ENCODE results near the gene ARL13B.

The ARL13B gene

DNA sequence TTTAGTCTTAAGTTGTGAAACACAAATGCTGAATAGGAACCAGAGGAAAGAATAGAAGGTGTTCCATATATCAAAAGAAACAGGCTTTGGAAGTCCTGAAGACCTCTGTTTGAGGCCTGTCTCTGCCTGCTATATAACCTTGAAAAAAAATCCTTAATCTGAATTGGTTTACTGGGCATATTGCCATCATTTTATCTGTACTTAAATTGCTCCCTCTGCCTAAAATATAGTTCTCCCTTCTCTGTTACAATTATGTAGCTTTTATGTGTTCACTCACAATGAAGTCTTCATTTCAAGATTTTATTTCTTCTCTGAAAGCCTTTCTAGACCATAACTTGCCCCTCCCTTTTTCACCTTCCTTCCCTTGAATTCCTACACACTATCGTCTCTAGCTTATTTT, 21.2 kb downstream of the ARL13B start:
- Histone ChIP-seq H3K9ac (ENCODE audit: low read depth, low read length) (no peak overlapping the region), H3K36me3 (ENCODE audit: control insufficient read depth, insufficient read depth, low read length) (no peaks in the 10 kb centered on the region; the same call in 1 of the 2 replicates), H3K27ac (ENCODE audit: low read depth, low read length) (no peak overlapping the region)

DNA sequence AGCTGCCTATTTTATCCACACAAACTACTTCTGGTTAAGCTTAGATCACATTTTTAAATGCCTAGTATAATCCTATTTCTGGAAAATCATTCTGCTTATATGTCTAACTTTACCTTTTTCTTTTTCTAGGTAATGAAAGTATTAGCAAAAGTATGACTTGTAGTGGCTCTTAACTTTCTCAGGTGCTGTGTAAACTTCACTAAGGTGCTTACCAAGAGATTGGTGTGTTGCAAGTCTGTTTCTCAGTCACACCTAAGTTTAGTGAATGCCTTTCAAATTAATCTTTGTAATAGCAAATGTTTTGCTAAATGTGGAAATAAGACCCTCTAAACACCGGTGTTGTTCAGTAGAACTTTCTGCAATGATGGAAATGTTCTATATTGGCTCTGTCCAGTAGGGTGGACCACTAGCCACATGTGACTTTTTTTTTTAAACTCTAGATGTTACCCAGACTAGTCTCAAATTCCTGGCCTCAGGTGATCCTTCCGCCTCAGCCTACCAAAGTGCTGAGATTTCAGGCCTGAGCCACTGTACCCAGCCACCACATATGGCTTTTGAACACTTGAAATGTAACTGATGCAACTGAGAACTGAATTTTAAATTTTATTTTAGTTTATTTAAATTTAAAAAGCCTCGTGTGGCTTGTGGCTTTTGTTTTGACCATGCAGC, 22.0 kb downstream of the ARL13B start:
- H3K36me3 ChIP-seq (ENCODE audit: control insufficient read depth, insufficient read depth, low read length): no peaks in the 10 kb centered on the region
- H3K4me1 ChIP-seq (ENCODE audit: control insufficient read depth, insufficient read depth, low read length): peaks cover 2% of the 10 kb centered on the region; the same call in 1 of the 2 replicates
- no peak overlapping the region for H3K9ac ChIP-seq (ENCODE audit: low read depth, low read length)
- H3K27ac ChIP-seq (ENCODE audit: low read depth, low read length): no peak overlapping the region
- no peak overlapping the region for H3K4me3 ChIP-seq (ENCODE audit: low read depth, low read length)
- H3K9me3 ChIP-seq (ENCODE audit: control insufficient read depth, insufficient read depth, low read length): no peaks in the 10 kb centered on the region
- no peaks in the 10 kb centered on the region for H3K27me3 ChIP-seq (ENCODE audit: control insufficient read depth, insufficient read depth, low read length)

More for the DNA sequence above, 21.2 kb downstream of the ARL13B start:
- Histone ChIP-seq H3K4me3 (ENCODE audit: low read depth, low read length) (no peak overlapping the region), H3K4me1 (ENCODE audit: control insufficient read depth, insufficient read depth, low read length) (peaks cover 2% of the 10 kb centered on the region; the same call in 1 of the 2 replicates), H3K9me3 (ENCODE audit: control insufficient read depth, insufficient read depth, low read length) (no peaks in the 10 kb centered on the region), H3K27me3 (ENCODE audit: control insufficient read depth, insufficient read depth, low read length) (no peaks in the 10 kb centered on the region)

- H3K27me3 ChIP-seq (ENCODE audit: control insufficient read depth, insufficient read depth, low read length): no peaks in the 10 kb centered on the region
- no peaks in the 10 kb centered on the region for H3K9me3 ChIP-seq (ENCODE audit: control insufficient read depth, insufficient read depth, low read length)
- no peak overlapping the region for H3K27ac ChIP-seq (ENCODE audit: low read depth, low read length)
- peaks cover 2% of the 10 kb centered on the region; the same call in 1 of the 2 replicates for H3K4me1 ChIP-seq (ENCODE audit: control insufficient read depth, insufficient read depth, low read length)
- no peak overlapping the region for H3K4me3 ChIP-seq (ENCODE audit: low read depth, low read length)
- no peaks in the 10 kb centered on the region; the same call in 1 of the 2 replicates for H3K36me3 ChIP-seq (ENCODE audit: control insufficient read depth, insufficient read depth, low read length)
- no peak overlapping the region for H3K9ac ChIP-seq (ENCODE audit: low read depth, low read length)
Measured at GRCh38 chr3:94004301-94004910, 24.5 kb downstream of the ARL13B start.

- Histone ChIP-seq H3K9ac (ENCODE audit: low read depth, low read length) (no peak overlapping the region), H3K9me3 (ENCODE audit: control insufficient read depth, insufficient read depth, low read length) (no peaks in the 10 kb centered on the region), H3K36me3 (ENCODE audit: control insufficient read depth, insufficient read depth, low read length) (no peaks in the 10 kb centered on the region; the same call in 1 of the 2 replicates), H3K27me3 (ENCODE audit: control insufficient read depth, insufficient read depth, low read length) (no peaks in the 10 kb centered on the region), H3K27ac (ENCODE audit: low read depth, low read length) (no peak overlapping the region), H3K4me1 (ENCODE audit: control insufficient read depth, insufficient read depth, low read length) (peaks cover 2% of the 10 kb centered on the region; the same call in 1 of the 2 replicates), H3K4me3 (ENCODE audit: low read depth, low read length) (no peak overlapping the region)
Measured at GRCh38 chr3:94008253-94008652, 28.3 kb downstream of the ARL13B start.

GRCh38 chr3:94009608-94010007, 29.7 kb downstream of the ARL13B start:
- H3K27ac ChIP-seq (ENCODE audit: low read depth, low read length): no peak overlapping the region
- no peak overlapping the region for H3K9ac ChIP-seq (ENCODE audit: low read depth, low read length)
- no peak overlapping the region for H3K4me3 ChIP-seq (ENCODE audit: low read depth, low read length)
- no peaks in the 10 kb centered on the region for H3K27me3 ChIP-seq (ENCODE audit: control insufficient read depth, insufficient read depth, low read length)
- H3K36me3 ChIP-seq (ENCODE audit: control insufficient read depth, insufficient read depth, low read length): no peaks in the 10 kb centered on the region; the same call in 1 of the 2 replicates
- no peaks in the 10 kb centered on the region for H3K4me1 ChIP-seq (ENCODE audit: control insufficient read depth, insufficient read depth, low read length)
- H3K9me3 ChIP-seq (ENCODE audit: control insufficient read depth, insufficient read depth, low read length): no peaks in the 10 kb centered on the region

DNA sequence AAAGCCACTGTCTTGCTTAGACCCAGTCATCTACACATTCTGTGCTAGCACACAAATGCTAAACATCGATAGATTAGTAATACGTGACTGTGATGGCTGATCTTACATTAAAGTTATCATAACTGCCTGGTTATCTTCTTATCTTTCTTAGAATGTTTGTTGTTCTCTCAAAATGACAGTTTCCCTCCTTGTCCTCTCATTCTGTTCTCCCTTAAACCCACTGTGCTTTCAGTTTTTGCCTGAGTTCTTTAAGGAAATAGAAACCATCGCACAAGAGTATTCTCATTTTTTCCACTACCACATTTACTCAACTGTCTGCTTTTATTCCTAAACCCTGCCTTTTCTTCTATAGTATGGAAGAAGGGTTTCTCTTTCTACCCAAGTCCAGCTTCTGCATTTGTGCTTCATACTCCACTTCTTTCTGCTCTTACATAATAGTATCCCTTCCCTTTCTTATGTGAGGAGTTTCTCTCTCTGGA, 31.3 kb downstream of the ARL13B start:
- Histone ChIP-seq H3K27ac (ENCODE audit: low read depth, low read length) (no peak overlapping the region), H3K4me3 (ENCODE audit: low read depth, low read length) (no peak overlapping the region), H3K4me1 (ENCODE audit: control insufficient read depth, insufficient read depth, low read length) (no peaks in the 10 kb centered on the region), H3K9ac (ENCODE audit: low read depth, low read length) (no peak overlapping the region), H3K9me3 (ENCODE audit: control insufficient read depth, insufficient read depth, low read length) (no peaks in the 10 kb centered on the region), H3K27me3 (ENCODE audit: control insufficient read depth, insufficient read depth, low read length) (no peaks in the 10 kb centered on the region), H3K36me3 (ENCODE audit: control insufficient read depth, insufficient read depth, low read length) (no peaks in the 10 kb centered on the region; the same call in 1 of the 2 replicates)

- H3K4me3 ChIP-seq (ENCODE audit: low read depth, low read length): no peak overlapping the region
- no peak overlapping the region for H3K9ac ChIP-seq (ENCODE audit: low read depth, low read length)
- no peak overlapping the region for H3K27ac ChIP-seq (ENCODE audit: low read depth, low read length)
- H3K9me3 ChIP-seq (ENCODE audit: control insufficient read depth, insufficient read depth, low read length): no peaks in the 10 kb centered on the region
- H3K4me1 ChIP-seq (ENCODE audit: control insufficient read depth, insufficient read depth, low read length): no peaks in the 10 kb centered on the region
- H3K36me3 ChIP-seq (ENCODE audit: control insufficient read depth, insufficient read depth, low read length): no peaks in the 10 kb centered on the region; the same call in 1 of the 2 replicates
- H3K27me3 ChIP-seq (ENCODE audit: control insufficient read depth, insufficient read depth, low read length): no peaks in the 10 kb centered on the region
Measured at GRCh38 chr3:94012185-94012584, 32.2 kb downstream of the ARL13B start.

DNA sequence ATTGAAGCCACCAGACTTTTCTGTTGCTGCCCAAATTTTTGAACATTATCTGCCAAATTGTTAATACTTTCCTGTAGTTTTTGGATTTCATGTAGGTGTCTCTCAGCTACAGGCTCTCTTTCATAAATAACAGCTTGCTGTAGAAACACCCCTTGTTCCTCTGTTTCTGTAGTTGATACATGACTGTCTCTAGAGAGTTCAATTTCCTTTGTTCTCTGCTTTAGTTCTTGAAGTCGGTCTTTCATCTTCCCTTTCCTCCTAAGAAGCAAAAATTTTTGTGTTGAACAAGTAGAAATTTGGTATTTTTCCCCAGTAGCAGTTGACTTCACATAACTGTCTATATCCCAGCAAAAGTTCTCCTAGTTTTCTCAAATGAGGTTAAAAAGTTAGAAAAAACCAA, 35.1 kb downstream of the ARL13B start:
- Histone ChIP-seq H3K4me3 (ENCODE audit: low read depth, low read length) (no peak overlapping the region), H3K27ac (ENCODE audit: low read depth, low read length) (no peak overlapping the region), H3K27me3 (ENCODE audit: control insufficient read depth, insufficient read depth, low read length) (no peaks in the 10 kb centered on the region), H3K36me3 (ENCODE audit: control insufficient read depth, insufficient read depth, low read length) (no peaks in the 10 kb centered on the region), H3K9me3 (ENCODE audit: control insufficient read depth, insufficient read depth, low read length) (no peaks in the 10 kb centered on the region), H3K9ac (ENCODE audit: low read depth, low read length) (no peak overlapping the region), H3K4me1 (ENCODE audit: control insufficient read depth, insufficient read depth, low read length) (no peaks in the 10 kb centered on the region)

DNA sequence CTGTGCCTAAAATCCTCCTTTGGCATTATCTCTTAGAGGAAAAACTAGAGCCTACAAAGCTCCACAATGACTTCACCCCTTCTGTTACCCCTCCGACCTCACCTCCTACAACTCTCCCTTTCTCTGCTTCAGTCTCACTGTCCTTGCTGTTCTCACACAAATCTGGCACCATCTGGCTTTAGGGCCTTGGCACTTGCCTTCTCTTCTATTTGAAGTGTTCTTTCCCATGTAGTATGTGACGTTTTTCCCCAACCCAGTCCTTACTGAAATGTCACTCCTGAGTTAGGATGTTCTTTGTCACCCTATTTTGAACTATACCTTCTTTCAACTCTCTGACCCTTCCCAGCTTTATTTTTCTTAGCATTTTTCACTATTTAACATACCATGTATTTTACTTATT, 39.7 kb downstream of the ARL13B start:
- Histone ChIP-seq H3K27me3 (ENCODE audit: control insufficient read depth, insufficient read depth, low read length) (no peaks in the 10 kb centered on the region), H3K9me3 (ENCODE audit: control insufficient read depth, insufficient read depth, low read length) (no peaks in the 10 kb centered on the region), H3K4me1 (ENCODE audit: control insufficient read depth, insufficient read depth, low read length) (no peaks in the 10 kb centered on the region), H3K36me3 (ENCODE audit: control insufficient read depth, insufficient read depth, low read length) (no peaks in the 10 kb centered on the region), H3K9ac (ENCODE audit: low read depth, low read length) (no peak overlapping the region), H3K4me3 (ENCODE audit: low read depth, low read length) (no peak overlapping the region), H3K27ac (ENCODE audit: low read depth, low read length) (no peak overlapping the region)

GRCh38 chr3:94020293-94020692, 40.3 kb downstream of the ARL13B start:
- no peak overlapping the region for H3K4me3 ChIP-seq (ENCODE audit: low read depth, low read length)
- H3K9ac ChIP-seq (ENCODE audit: low read depth, low read length): no peak overlapping the region
- H3K4me1 ChIP-seq (ENCODE audit: control insufficient read depth, insufficient read depth, low read length): no peaks in the 10 kb centered on the region
- no peaks in the 10 kb centered on the region for H3K36me3 ChIP-seq (ENCODE audit: control insufficient read depth, insufficient read depth, low read length)
- no peak overlapping the region for H3K27ac ChIP-seq (ENCODE audit: low read depth, low read length)
- no peaks in the 10 kb centered on the region for H3K9me3 ChIP-seq (ENCODE audit: control insufficient read depth, insufficient read depth, low read length)
- no peaks in the 10 kb centered on the region for H3K27me3 ChIP-seq (ENCODE audit: control insufficient read depth, insufficient read depth, low read length)

DNA sequence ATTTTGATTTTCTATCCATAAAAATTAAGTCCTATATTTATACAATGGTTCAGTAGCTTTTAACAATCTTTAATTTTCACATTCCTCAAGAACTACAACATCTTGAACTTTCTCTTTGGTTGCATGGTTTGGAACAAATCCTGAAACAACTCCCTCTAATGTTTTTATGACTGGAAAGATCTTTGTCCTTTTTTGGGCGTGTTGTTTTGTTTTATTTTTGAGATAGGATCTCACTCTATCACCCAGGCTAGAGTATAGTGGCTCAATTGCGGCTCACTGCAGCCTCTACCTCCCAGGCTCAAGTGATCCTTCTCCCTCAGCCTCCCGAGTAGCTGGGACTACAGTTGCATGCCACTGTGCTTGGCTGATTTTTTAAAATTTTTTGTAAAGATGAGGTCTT, 44.4 kb downstream of the ARL13B start:
- H3K27me3 ChIP-seq (ENCODE audit: control insufficient read depth, insufficient read depth, low read length): no peaks in the 10 kb centered on the region
- peaks cover 8% of the 10 kb centered on the region; the same call in 1 of the 2 replicates for H3K4me1 ChIP-seq (ENCODE audit: control insufficient read depth, insufficient read depth, low read length)
- no peaks in the 10 kb centered on the region for H3K36me3 ChIP-seq (ENCODE audit: control insufficient read depth, insufficient read depth, low read length)
- no peak overlapping the region for H3K9ac ChIP-seq (ENCODE audit: low read depth, low read length)
- H3K27ac ChIP-seq (ENCODE audit: low read depth, low read length): no peak overlapping the region
- H3K4me3 ChIP-seq (ENCODE audit: low read depth, low read length): no peak overlapping the region
- H3K9me3 ChIP-seq (ENCODE audit: control insufficient read depth, insufficient read depth, low read length): no peaks in the 10 kb centered on the region

All from HUES48 (cell line).